Adrenal gland (tissue), 5 donors: Measurements from ENCODE around the gene PRELID3B.

Experiments used
- POLR2A ChIP-seq, 2 donors: fragments of 450-650 bp; IDR thresholded peaks; one replicate each; pipeline ENCODE4 v1.6.1; 2017; ENCODE audit warnings: antibody characterized with exemption in 2 of 2, mild to moderate bottlenecking in 2 of 2, moderate library complexity in 1 of 2
- TF ChIP-seq, protein P1 (sequence below), 6 experiments: fragments of 450-650 bp in 4 of 6; fragments of 200-600 bp in 2 of 6; sonication (generic) in 1 of 6; IDR thresholded peaks; 1 replicate in 5 of 6; 2 replicates in 1 of 6; pipeline versions ENCODE4 v1.5.1 to v1.8.0; 2016 to 2021; ENCODE audit warnings: antibody characterized with exemption in 6 of 6, mild to moderate bottlenecking in 2 of 6, moderate library complexity in 1 of 6
- donor health status: DM: no; HTN: no; CAD: no.

DNA sequence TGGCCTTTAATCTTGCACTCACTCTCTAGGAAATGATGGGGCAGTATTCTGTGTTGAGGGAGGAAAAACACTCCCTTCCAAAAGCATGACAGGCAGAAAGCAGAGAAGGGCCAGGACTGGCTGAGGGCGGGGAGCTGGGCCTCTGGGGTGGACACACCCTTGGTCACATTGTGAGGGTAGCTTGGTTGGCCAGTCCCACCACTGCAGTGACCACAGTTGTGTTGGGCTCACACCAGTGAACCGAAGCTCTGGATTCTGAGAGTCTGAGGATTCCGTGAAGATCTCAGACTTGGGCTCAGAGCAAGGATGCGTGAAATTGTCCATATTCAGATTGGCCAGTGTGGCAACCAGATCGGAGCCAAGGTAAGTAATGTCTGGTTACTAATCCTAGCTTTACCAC lies 23.4 kb downstream of the PRELID3B start, which contains the start of gene TUBB1:
- TF ChIP-seq POLR2A (IDR thresholded peaks at IDR 0.05), result no peak
- TF ChIP-seq, protein P1, sequence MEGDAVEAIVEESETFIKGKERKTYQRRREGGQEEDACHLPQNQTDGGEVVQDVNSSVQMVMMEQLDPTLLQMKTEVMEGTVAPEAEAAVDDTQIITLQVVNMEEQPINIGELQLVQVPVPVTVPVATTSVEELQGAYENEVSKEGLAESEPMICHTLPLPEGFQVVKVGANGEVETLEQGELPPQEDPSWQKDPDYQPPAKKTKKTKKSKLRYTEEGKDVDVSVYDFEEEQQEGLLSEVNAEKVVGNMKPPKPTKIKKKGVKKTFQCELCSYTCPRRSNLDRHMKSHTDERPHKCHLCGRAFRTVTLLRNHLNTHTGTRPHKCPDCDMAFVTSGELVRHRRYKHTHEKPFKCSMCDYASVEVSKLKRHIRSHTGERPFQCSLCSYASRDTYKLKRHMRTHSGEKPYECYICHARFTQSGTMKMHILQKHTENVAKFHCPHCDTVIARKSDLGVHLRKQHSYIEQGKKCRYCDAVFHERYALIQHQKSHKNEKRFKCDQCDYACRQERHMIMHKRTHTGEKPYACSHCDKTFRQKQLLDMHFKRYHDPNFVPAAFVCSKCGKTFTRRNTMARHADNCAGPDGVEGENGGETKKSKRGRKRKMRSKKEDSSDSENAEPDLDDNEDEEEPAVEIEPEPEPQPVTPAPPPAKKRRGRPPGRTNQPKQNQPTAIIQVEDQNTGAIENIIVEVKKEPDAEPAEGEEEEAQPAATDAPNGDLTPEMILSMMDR (IDR thresholded peaks at IDR 0.05), result no peak
